ENCODE measurements around the gene NEMP2.

DNA sequence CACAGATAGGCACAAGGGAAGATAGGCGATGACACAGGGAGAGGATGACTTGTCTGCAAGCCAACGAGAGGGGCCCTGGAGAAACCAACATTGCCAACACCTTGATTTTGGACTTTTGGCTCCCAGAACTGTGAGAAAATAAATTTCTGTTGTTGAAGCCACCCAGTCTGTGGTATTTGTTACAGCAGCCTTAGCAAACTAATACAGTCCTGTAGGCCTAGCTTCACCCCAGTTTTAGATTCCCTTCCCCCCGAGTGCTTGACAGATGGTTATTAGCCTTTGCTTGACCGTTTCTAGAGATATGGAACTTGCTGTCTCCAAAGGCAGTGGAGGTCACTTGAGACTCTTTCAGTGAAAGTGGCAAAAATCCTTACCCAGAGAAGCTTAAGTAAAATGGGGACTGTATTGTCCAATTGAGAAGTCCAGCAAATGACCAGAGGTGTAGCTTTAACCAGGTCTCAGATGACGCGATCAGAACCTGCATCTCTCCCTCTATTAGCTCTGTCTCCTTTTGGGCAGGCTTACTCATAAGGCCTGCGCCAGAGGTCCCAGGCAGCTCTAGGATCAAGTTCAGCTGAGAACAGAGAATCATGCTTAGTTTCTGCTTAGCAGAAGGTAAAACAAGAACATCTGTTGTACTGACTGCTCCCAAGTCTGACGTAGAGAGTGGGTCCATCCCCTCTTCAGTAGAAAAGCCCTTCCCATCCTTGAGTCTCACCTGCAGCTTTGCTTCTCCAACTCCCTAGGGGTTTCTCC is 76.0 kb downstream of the NEMP2 start:
- TF ChIP-seq, protein P1, sequence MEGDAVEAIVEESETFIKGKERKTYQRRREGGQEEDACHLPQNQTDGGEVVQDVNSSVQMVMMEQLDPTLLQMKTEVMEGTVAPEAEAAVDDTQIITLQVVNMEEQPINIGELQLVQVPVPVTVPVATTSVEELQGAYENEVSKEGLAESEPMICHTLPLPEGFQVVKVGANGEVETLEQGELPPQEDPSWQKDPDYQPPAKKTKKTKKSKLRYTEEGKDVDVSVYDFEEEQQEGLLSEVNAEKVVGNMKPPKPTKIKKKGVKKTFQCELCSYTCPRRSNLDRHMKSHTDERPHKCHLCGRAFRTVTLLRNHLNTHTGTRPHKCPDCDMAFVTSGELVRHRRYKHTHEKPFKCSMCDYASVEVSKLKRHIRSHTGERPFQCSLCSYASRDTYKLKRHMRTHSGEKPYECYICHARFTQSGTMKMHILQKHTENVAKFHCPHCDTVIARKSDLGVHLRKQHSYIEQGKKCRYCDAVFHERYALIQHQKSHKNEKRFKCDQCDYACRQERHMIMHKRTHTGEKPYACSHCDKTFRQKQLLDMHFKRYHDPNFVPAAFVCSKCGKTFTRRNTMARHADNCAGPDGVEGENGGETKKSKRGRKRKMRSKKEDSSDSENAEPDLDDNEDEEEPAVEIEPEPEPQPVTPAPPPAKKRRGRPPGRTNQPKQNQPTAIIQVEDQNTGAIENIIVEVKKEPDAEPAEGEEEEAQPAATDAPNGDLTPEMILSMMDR (IDR thresholded peaks at IDR 0.05) = no peak
- no peak for TF ChIP-seq POLR2A (IDR thresholded peaks at IDR 0.05)
